C4-2B (cell line): ENCODE data around the gene RAC3.

Source experiments
- ZFX ChIP-seq: fragments of 450-650 bp; IDR thresholded peaks from 2 replicates; pipeline ENCODE4 v1.6.1; 2017
- TF ChIP-seq, protein P1 (sequence below): fragments of 450-650 bp; conservative IDR thresholded peaks from 2 replicates; pipeline ENCODE4 v1.5.1; 2017; ENCODE audit warnings: mild to moderate bottlenecking

DNA sequence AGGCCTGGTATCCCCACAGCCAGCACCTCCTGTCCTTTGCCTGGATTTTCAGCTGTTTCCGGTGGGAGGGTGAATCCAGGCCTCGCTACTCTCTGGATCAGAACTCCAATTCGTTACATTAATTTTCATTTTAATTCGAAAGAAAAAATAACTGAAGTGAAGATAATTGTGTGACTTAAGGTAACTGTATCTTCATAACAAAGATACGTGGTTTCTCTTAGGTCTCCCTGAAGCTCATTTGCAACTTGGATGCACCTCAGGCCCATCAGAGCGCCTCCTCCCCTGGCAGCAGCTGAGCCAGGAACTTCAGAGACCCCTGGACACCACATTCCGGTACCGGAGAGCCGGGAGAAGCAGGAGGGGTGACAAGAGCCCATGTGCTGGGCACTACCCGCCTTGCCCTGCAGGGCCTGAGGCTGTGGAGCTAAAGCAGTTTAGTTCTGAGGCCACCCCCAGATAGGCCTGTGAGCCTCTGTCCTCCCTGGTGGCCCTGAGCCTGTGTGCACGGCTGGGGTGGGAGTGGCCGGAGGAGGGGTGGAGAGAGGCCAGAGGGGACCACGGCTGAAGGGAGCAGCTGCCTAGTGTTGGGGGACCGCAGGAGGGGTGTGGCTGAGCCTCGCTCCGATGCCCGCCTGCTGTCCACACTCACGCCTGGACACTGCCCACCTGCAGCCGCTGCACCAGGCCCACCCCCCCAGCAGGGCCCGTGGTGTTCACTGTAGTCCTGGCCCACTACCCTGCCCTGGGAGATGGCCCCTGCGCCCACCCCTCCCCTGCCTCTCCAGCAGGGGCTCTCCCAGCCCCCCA is 45.5 kb downstream of the RAC3 start:
- TF ChIP-seq, protein P1, sequence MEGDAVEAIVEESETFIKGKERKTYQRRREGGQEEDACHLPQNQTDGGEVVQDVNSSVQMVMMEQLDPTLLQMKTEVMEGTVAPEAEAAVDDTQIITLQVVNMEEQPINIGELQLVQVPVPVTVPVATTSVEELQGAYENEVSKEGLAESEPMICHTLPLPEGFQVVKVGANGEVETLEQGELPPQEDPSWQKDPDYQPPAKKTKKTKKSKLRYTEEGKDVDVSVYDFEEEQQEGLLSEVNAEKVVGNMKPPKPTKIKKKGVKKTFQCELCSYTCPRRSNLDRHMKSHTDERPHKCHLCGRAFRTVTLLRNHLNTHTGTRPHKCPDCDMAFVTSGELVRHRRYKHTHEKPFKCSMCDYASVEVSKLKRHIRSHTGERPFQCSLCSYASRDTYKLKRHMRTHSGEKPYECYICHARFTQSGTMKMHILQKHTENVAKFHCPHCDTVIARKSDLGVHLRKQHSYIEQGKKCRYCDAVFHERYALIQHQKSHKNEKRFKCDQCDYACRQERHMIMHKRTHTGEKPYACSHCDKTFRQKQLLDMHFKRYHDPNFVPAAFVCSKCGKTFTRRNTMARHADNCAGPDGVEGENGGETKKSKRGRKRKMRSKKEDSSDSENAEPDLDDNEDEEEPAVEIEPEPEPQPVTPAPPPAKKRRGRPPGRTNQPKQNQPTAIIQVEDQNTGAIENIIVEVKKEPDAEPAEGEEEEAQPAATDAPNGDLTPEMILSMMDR = no peak
- TF ChIP-seq ZFX = no peak
